RWPE2 (cell line): ENCODE data around the gene ZNF483.
A peak's percentile ranks its signal among the peaks of the same experiment; 100 is the strongest.

ENCODE experiments used
- ATAC-seq: fragments of 200-7000 bp; cut with Tn5 transposase; 3 replicates; pipeline ENCODE4 v1.9.1; 2021; ENCODE audit warnings: low read depth
- DNase-seq: peaks from one replicate; pipeline ENCODE4 v3.0.0-alpha.2; 2020; ENCODE audit warnings: low spot score
- H3K27ac ChIP-seq: fragments of 450-650 bp; 2 replicates; pipeline ENCODE4 v1.5.1; 2017; ENCODE audit warnings: mild to moderate bottlenecking; ENCODE audit not compliant: poor library complexity, severe bottlenecking
- H3K27me3 ChIP-seq: fragments of 250-450 bp; sonication (Bioruptor Pico); 2 replicates; pipeline ENCODE4 v1.5.1; 2021; ENCODE audit warnings: mild to moderate bottlenecking, moderate library complexity; ENCODE audit not compliant: insufficient read depth, poor library complexity, severe bottlenecking
- H3K36me3 ChIP-seq: fragments of 250-450 bp; sonication (Bioruptor Pico); 2 replicates; pipeline ENCODE4 v1.5.1; 2020; ENCODE audit warnings: low read depth, mild to moderate bottlenecking, moderate library complexity
- H3K4me1 ChIP-seq: fragments of 250-450 bp; sonication (Bioruptor Pico); 2 replicates; pipeline ENCODE4 v1.5.1; 2021; ENCODE audit warnings: mild to moderate bottlenecking, moderate library complexity; ENCODE audit not compliant: insufficient read depth, poor library complexity, severe bottlenecking
- H3K4me3 ChIP-seq: fragments of 250-450 bp; sonication (Bioruptor Pico); 2 replicates; pipeline ENCODE4 v1.5.1; 2021; ENCODE audit warnings: mild to moderate bottlenecking, moderate library complexity; ENCODE audit not compliant: severe bottlenecking
- H3K9me3 ChIP-seq: fragments of 250-450 bp; sonication (Bioruptor Pico); 2 replicates; pipeline ENCODE4 v1.5.1; 2021; ENCODE audit warnings: mild to moderate bottlenecking, moderate library complexity; ENCODE audit not compliant: severe bottlenecking
- TF ChIP-seq, protein P1 (sequence below): fragments of 450-650 bp; IDR thresholded peaks from one replicate; pipeline ENCODE4 v1.5.1; 2017; ENCODE audit warnings: mild to moderate bottlenecking, moderate library complexity; ENCODE audit not compliant: poor library complexity, severe bottlenecking

Gene ZNF483

DNA sequence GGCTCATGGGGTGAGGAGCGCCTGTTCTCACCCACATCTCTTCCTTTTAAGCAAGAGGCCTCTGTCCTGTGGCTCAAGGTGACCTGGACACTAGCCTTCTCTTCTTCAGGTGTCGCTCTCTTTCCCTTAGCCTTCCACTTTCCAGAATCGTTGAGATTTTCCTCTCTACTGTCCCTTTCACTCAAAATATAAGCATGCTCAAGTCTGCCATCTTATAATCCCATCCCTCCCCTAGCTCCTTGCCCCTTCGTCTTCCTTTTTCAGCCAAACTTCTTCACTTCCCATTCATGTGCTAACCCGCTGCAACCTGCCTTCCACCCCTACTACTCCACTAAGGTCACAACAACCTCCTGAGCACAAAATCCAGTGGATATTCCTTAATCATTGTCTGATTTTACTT lies 61.4 kb downstream of the ZNF483 start:
- no peak overlapping the region for H3K4me3 ChIP-seq
- H3K27ac ChIP-seq: no peak overlapping the region
- H3K36me3 ChIP-seq: peaks cover 76% of the 10 kb centered on the region
- ATAC-seq (no peak), DNase-seq (no peak)
- no peaks in the 10 kb centered on the region for H3K9me3 ChIP-seq
- no peaks in the 10 kb centered on the region for H3K27me3 ChIP-seq
- no peaks in the 10 kb centered on the region for H3K4me1 ChIP-seq
- TF ChIP-seq, protein P1, sequence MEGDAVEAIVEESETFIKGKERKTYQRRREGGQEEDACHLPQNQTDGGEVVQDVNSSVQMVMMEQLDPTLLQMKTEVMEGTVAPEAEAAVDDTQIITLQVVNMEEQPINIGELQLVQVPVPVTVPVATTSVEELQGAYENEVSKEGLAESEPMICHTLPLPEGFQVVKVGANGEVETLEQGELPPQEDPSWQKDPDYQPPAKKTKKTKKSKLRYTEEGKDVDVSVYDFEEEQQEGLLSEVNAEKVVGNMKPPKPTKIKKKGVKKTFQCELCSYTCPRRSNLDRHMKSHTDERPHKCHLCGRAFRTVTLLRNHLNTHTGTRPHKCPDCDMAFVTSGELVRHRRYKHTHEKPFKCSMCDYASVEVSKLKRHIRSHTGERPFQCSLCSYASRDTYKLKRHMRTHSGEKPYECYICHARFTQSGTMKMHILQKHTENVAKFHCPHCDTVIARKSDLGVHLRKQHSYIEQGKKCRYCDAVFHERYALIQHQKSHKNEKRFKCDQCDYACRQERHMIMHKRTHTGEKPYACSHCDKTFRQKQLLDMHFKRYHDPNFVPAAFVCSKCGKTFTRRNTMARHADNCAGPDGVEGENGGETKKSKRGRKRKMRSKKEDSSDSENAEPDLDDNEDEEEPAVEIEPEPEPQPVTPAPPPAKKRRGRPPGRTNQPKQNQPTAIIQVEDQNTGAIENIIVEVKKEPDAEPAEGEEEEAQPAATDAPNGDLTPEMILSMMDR: no peak

DNA sequence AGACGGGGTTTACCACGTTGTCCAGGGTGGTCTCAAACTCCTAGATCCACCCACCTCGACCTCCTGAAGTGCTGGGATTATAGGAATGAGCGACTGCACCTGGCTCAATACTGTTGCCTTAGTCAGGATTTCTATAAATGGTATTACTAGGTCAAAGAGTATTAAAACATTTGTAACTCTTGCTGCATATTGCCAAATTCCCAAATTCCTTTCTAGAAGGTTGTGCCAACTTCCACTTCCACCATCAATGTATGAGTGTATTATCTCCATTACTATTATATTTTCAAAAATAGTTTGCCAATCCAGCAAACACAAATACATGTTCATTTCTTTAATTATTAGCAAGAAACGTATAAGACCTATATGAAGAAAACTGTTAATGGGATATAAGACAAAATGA lies 63.9 kb downstream of the ZNF483 start:
- ATAC-seq: no peak
- no peaks in the 10 kb centered on the region for H3K4me1 ChIP-seq
- no peak overlapping the region for H3K27ac ChIP-seq
- no peak for DNase-seq
- H3K36me3 ChIP-seq: peaks cover 68% of the 10 kb centered on the region
- H3K27me3 ChIP-seq: no peaks in the 10 kb centered on the region
- TF ChIP-seq, protein P1: no peak
- no peak overlapping the region for H3K4me3 ChIP-seq
- H3K9me3 ChIP-seq: no peaks in the 10 kb centered on the region

DNA sequence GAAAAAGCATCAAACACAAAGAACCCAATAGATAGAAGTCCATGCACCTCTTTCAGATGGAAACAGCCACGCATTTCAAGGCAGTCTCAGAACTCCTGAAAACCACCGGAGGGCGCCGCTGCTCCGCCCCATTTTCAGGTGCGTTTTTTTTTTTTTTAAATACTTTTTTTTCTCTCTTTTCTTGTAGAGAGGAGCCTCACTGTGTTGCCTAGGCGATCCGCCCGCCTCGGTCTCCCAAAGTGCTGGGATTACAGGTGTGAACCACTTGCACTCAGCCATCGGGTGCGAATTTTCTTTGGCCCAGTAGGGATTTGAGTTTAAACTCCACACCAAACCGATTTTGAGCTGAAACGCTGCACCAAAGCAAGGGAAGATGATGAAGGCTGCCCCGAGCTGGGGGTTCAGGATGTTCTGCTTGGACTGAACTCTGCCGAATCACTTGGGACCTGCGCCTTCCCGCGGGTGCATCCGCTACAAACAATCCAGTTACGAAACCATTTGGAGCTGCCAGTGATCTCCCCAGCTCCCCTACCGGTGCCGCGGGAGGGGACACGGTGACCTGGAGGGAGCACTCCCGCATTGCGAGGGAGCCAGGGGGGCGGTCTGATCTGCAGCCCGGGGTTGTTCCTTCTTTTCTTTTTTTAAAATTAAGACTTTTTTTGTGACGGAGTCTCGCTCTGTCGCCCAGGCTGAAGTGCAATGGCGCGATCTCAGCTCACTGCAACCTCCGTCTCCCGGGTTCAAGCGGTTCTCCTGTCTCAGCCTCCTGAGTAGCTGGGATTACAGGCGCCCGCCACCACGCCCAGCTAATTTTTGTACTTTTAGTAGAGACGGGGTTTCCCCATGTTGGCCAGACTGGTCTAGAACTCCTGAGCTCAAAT lies 73.1 kb downstream of the ZNF483 start:
- no peaks in the 10 kb centered on the region for H3K27me3 ChIP-seq
- H3K36me3 ChIP-seq: peaks cover 32% of the 10 kb centered on the region
- H3K4me3 ChIP-seq: peak overlapping the region; percentile 50
- peak; percentile 24 for ATAC-seq
- H3K9me3 ChIP-seq: no peaks in the 10 kb centered on the region
- DNase-seq: peak; percentile 52
- peaks cover 7% of the 10 kb centered on the region for H3K4me1 ChIP-seq
- TF ChIP-seq, protein P1: peak; percentile 93
- peak overlapping the region; percentile 56 for H3K27ac ChIP-seq

DNA sequence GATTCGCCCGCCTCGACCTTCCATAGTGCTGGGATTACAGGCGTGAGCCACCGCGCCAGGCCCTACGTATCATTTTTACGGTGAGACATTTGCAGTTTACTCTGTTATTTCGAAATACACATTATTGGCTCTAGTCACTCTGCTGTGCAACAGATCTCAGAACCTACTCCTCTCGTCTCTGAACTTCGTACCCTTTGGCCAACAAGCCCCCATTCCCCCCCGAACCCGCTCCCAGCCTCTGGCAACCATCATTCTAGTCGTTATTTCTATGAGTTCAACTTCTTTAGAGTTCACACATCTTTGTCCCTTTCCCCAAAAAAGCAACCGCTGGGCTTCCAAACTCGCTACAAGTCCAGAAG lies 73.7 kb downstream of the ZNF483 start:
- Histone ChIP-seq H3K36me3 (peaks cover 28% of the 10 kb centered on the region), H3K4me3 (peak overlapping the region; percentile 50), H3K9me3 (no peaks in the 10 kb centered on the region), H3K4me1 (peaks cover 7% of the 10 kb centered on the region), H3K27ac (peak overlapping the region; percentile 56), H3K27me3 (no peaks in the 10 kb centered on the region)
- ATAC-seq (peak; percentile 37), DNase-seq (no peak)
- TF ChIP-seq, protein P1: no peak
